H1 (cell line): Measurements from ENCODE around the gene NELFA.
"Not testable (repeated sequence)": the region's sequence is repeated elsewhere in the genome, so short reads cannot be mapped to it uniquely, and the experiment has no call there.

Experiments
- ATF2 ChIP-seq: IDR thresholded peaks from 2 replicates; pipeline ENCODE4 v1.6.1; 2012; ENCODE audit warnings: low read length, inconsistent platforms
- CBX8 ChIP-seq: fragments of 300-800, 300-1000 bp; sonication (generic); IDR thresholded peaks from 2 replicates; pipeline ENCODE4 v1.7.1; 2016; ENCODE audit warnings: low read depth, low read length, borderline replicate concordance
- CHD1 ChIP-seq: IDR thresholded peaks from 2 replicates; pipeline ENCODE4 v1.6.1; 2012; ENCODE audit warnings: low read depth, low read length, improper control_type of control experiment
- CTCF ChIP-seq, 3 experiments: IDR thresholded peaks; 1 replicate in 2 of 3; 2 replicates in 1 of 3; pipeline versions ENCODE4 v1.5.1 to v1.6.1; 2011; ENCODE audit warnings: low read length in 3 of 3, mild to moderate bottlenecking in 3 of 3, inconsistent platforms in 2 of 3, low read depth in 1 of 3, moderate library complexity in 1 of 3; ENCODE audit not compliant: insufficient read depth in 1 of 3; ENCODE audit errors: control extremely low read depth in 1 of 3
- EP300 ChIP-seq, 2 experiments: IDR thresholded peaks; 1 replicate in 1 of 2; 2 replicates in 1 of 2; pipeline ENCODE4 v1.6.1; 2011 to 2012; ENCODE audit warnings: low read depth in 2 of 2, low read length in 2 of 2, mild to moderate bottlenecking in 2 of 2, borderline replicate concordance in 1 of 2, inconsistent platforms in 1 of 2, moderate library complexity in 1 of 2
- MAFK ChIP-seq: IDR thresholded peaks from 2 replicates; pipeline ENCODE4 v1.6.1; 2012; ENCODE audit warnings: low read depth, mild to moderate bottlenecking, improper control_type of control experiment, low read length
- POLR2A ChIP-seq, 2 experiments: IDR thresholded peaks; 1 replicate in 1 of 2; 2 replicates in 1 of 2; pipeline ENCODE4 v1.6.1; 2011; ENCODE audit warnings: low read depth in 2 of 2, low read length in 2 of 2, mild to moderate bottlenecking in 2 of 2; ENCODE audit errors: control extremely low read depth in 1 of 2
- POLR2AphosphoS5 ChIP-seq: IDR thresholded peaks from 2 replicates; pipeline ENCODE4 v1.6.1; 2011; ENCODE audit warnings: low read depth, low read length
- YY1 ChIP-seq: IDR thresholded peaks from 2 replicates; pipeline ENCODE4 v1.6.1; 2011; ENCODE audit warnings: low read depth, mild to moderate bottlenecking, low read length

GRCh38 chr4:1993718-1994516, 14.9 kb downstream of the NELFA start:
- TF ChIP-seq POLR2A (IDR thresholded peaks at IDR 0.05; ENCODE audit: control extremely low read depth in 1 of 2, low read depth in 2 of 2, low read length in 2 of 2); CBX8; ATF2; POLR2AphosphoS5; EP300 (IDR thresholded peaks at IDR 0.05; ENCODE audit: borderline replicate concordance in 1 of 2, low read depth in 2 of 2, low read length in 2 of 2); CTCF (IDR thresholded peaks at IDR 0.05; ENCODE audit: control extremely low read depth in 1 of 3, insufficient read depth in 1 of 3, low read depth in 1 of 3, low read length in 3 of 3); MAFK; YY1; CHD1: not testable (repeated sequence)
